HG03103 (cell line): Measurements from ENCODE around the gene MGST2.
A peak's percentile ranks its signal among the peaks of the same experiment; 100 is the strongest.
"Not testable (repeated sequence)": the region's sequence is repeated elsewhere in the genome, so short reads cannot be mapped to it uniquely, and the experiment has no call there.

Experiments used
- ATAC-seq: cut with Tn5 transposase; IDR thresholded peaks from one replicate; pipeline ENCODE4 v1.9.1; 2021; ENCODE audit warnings: low read depth; ENCODE audit not compliant: unreplicated experiment

MGST2 gene

GRCh38 chr4:139665690-139666529 is at the start of gene MGST2:
Gene MGST2 (plus strand): TSS chr4:139665819. CDS start chr4:139666020, 201 bp downstream.
- peak; percentile 79 for ATAC-seq

- ATAC-seq = no peak
Measured at GRCh38 chr4:139617702-139618490, 47.7 kb upstream of the MGST2 start.

- peak; percentile 90 for ATAC-seq
Measured at GRCh38 chr4:139619644-139620043, 46.0 kb upstream of the MGST2 start.

GRCh38 chr4:139622901-139623381 is 42.7 kb upstream of the MGST2 start:
- ATAC-seq = no peak

- no peak for ATAC-seq
Measured at GRCh38 chr4:139624441-139625092, 41.1 kb upstream of the MGST2 start.

- ATAC-seq = no peak
Measured at GRCh38 chr4:139625093-139625455, 40.5 kb upstream of the MGST2 start.

GRCh38 chr4:139625482-139625881 is 40.1 kb upstream of the MGST2 start:
- ATAC-seq = no peak

GRCh38 chr4:139628184-139629012 is 37.2 kb upstream of the MGST2 start:
- ATAC-seq = no peak

GRCh38 chr4:139629436-139630125 is 36.0 kb upstream of the MGST2 start:
- ATAC-seq = no peak

GRCh38 chr4:139630126-139630495 is 35.5 kb upstream of the MGST2 start:
- no peak for ATAC-seq

GRCh38 chr4:139630991-139631390 is 34.6 kb upstream of the MGST2 start:
- ATAC-seq = no peak

- ATAC-seq = no peak
Measured at GRCh38 chr4:139631791-139632190, 33.8 kb upstream of the MGST2 start.

GRCh38 chr4:139632739-139633138 is 32.9 kb upstream of the MGST2 start:
- not testable (repeated sequence) for ATAC-seq

GRCh38 chr4:139633195-139633594 is 32.4 kb upstream of the MGST2 start:
- ATAC-seq = no peak

GRCh38 chr4:139633661-139634060 is 32.0 kb upstream of the MGST2 start:
- no peak for ATAC-seq

- ATAC-seq = no peak
Measured at GRCh38 chr4:139635966-139636365, 29.7 kb upstream of the MGST2 start.

GRCh38 chr4:139638306-139638705 is 27.3 kb upstream of the MGST2 start:
- ATAC-seq = not testable (repeated sequence)

GRCh38 chr4:139639654-139640053 is 26.0 kb upstream of the MGST2 start:
- no peak for ATAC-seq

GRCh38 chr4:139641218-139641617 is 24.4 kb upstream of the MGST2 start:
- ATAC-seq = no peak

GRCh38 chr4:139642364-139642763 is 23.3 kb upstream of the MGST2 start:
- ATAC-seq = no peak
